HG03575 (cell line): ENCODE measurements around the gene UVRAG.
"Not testable (repeated sequence)": the region's sequence is repeated elsewhere in the genome, so short reads cannot be mapped to it uniquely, and the experiment has no call there.

ENCODE experiments used
- ATAC-seq: cut with Tn5 transposase; IDR thresholded peaks from one replicate; pipeline ENCODE4 v1.9.1; 2021; ENCODE audit not compliant: unreplicated experiment, insufficient number of reproducible peaks, low FRiP score; ENCODE audit errors: extremely low read depth

Gene UVRAG

DNA sequence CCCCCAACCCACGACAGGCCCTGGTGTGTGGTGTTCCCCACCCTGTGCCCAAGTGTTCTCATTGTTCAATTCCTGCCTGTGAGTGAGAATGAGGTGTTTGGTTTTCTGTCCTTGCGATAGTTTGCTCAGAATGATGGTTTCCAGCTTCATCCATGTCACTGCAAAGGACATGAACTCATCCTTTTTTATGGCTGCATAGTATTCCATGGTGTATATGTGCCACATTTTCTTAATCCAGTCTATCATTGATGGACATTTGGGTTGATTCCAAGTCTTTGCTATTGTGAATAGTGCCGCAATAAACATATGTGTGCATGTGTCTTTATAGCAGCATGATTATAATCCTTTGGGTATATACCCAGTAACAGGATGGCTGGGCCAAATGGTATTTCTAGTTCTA is 158.7 kb downstream of the UVRAG start:
- not testable (repeated sequence) for ATAC-seq

DNA sequence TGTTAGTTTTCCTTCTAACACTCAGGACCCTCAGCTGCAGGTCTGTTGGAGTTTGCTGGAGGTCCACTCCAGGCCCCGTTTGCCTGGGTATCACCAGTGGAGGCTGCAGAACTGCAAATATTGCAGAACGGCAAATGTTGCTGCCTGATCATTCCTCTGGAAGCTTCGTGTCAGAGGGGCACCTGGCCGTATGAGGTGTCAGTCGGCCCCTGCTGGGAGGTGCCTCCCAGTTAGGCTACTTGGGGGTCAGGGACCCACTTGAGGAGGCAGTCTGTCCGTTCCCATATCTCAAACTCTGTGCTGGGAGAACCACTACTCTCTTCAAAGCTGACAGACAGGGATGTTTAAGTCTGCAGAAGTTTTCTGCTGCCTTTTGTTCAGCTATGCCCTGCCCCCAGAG is 164.1 kb downstream of the UVRAG start:
- ATAC-seq: not testable (repeated sequence)

DNA sequence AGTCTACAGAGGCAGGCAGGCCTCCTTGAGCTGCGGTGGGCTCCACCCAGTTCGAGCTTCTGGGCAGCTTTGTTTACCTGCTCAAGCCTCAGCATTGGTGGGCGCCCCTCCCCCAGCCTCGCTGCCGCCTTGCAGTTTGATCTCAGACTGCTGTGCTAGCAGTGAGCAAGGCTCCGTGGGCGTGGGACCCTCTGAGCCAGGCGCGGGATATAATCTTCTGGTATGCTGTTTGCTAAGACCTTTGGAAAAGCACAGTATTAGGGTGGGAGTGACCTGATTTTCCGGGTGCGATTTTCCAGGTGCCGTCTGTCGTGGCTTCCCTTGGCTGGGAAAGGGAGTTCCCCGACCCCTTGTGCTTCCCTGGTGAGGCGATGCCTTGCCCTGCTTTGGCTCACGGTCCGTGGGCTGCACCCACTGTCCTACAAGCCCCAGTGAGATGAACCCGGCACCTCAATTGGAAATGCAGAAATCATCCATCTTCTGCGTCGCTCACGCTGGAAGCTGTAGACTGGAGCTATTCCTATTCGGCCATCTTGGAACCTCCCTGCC is 164.5 kb downstream of the UVRAG start:
- ATAC-seq: not testable (repeated sequence)

DNA sequence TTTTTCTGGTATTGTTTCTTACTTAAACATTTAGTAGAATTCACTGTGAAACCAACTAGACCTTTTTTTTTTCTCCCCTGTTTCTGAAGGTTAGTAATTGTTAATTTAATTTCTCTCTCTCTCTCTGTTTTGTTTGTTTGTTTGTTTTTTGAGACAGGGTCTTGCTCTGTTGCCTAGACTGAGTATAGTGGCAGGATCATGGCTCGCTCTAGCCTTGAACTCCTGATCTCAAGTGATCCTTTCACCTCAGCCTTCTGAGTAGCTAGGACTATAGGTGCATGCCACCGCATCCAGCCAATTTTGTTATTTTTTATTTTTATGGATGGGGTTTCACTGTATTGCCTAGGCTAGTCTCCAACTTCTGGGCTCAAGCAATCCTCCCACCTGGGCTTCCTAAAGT is 165.0 kb downstream of the UVRAG start:
- no peak for ATAC-seq

DNA sequence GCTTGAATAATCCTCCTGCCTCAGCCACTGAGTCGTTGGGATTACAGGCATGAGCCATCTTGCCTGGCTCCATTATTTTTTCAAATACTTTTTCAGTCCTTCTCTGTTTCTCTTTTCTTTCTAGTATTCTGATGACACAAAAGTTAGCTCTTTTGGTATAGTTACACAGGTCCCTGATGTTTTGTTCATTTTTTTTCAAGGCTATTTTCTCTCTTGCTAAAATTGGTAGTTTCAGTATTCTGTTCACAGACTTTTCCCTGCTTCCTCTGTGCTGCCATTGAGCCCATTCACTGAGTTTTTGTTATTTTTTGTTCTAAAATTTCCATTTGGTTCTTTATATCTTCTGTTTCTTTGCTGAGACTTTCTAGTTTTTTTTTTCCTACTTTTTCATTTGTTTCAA is 166.5 kb downstream of the UVRAG start:
- ATAC-seq: no peak

DNA sequence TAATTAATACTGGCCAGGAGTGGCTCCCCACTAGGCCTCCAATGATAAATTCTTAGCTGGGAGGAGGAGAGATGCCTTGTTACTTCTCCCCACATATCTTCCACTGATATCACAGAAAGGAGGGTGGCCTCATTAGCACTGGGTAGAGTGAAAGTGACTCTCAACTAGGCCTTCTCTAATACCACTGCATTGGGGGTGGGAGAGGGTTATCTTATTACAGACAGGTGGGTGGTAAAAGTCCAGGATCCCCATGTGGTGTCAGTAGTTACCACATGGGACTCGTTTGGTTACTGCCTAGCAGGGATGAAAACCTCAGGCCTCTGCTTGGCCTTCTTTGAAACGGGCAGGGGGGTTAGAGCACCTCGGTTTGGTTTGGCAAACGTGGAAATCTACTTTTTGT is 167.3 kb downstream of the UVRAG start:
- no peak for ATAC-seq

DNA sequence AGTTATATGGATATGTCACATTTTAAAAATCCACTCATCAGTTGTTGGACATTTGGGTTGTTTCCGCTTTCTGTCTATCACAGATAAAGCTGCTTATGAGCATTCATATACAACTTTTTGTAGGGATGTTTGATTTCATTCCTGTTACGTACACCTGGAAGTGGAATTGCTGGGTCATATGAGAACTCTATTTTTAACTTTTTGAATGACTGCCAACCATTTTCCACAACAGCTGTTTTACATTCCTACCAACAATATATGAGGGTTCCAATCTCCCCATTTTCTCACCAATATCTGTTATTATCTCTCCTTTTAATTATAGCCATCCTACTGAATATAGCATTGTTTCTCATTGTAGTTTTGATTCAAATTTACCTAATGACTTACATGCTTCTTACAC is 172.0 kb downstream of the UVRAG start:
- no peak for ATAC-seq

DNA sequence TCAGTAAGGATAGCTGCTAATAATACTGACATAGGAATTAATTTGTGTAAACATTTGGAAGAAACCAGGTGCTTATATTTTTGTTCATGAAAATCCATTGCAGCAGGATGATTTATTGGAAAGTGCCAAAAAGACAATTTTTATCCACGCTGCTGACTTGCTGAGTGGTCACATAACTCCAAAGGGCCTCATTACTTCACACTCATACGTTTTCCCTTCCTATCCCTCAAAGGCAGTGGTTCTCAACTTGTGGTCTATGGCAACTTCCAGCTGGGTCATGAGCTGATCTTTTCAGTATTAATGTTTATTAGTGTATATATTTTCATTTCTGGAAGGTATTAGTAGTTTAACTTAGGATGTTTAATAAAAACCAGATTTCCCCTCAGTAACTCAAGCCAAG is 178.1 kb downstream of the UVRAG start:
- ATAC-seq: no peak

DNA sequence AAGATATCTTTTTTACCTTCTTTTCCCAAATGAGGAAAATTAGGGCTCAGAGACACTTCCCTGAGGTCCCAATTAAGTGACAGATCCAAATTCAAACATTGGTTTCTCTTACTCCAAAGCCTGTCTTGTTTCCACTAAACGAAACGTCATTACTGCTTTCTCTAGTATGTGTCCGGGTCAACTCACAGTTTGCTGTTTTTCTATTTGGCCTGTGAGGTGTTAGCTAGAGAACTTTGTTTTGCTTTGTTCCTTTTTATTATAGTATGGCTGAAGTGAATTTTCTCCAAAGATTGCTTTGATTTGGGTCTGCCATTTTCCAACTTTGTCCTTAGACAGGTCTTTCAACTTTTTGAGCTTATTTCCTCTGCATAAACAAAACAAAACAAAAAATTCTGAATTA is 179.6 kb downstream of the UVRAG start:
- no peak for ATAC-seq

DNA sequence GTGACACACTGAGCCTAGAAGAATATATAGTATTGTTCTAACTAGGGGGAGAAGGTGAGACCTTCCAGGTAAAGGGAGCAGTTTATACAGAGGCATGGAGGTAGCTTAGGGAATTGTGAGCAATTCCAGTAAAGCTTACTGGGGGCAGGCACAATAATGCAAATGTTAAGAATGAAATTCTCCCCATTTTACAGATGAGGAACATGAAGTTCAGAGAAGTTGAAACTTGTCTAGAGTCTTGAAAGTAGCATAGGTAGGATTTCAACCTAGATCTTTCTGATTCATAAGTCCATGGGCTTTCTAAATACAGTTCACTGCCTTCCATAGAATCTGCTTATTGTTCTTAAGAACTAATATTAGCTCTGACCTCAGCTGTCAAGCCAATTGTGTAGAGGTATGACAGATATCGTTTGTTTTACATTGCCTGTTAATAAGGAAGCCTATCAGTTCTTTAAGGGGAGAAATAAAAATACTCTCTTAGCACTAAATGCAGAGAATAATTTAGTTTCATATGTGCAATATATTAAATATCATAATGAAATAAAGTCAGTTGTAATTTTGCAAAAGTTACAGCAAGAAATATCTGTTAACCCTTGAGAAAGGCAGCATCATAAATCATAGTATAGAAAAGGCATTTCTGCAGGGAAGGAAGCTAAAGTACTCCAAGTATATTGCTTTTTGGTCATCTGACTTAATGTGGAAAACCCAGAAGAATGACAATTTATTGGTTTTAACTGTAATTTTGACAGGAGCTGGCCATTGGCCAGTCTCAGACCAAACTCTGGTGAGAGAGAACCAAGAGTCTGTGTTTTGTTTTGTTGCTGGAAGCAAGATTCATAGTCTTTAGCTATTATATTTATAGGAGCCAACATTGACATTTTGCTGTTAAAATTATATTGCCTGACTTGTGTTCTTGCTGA is 181.8 kb downstream of the UVRAG start:
- ATAC-seq: no peak

DNA sequence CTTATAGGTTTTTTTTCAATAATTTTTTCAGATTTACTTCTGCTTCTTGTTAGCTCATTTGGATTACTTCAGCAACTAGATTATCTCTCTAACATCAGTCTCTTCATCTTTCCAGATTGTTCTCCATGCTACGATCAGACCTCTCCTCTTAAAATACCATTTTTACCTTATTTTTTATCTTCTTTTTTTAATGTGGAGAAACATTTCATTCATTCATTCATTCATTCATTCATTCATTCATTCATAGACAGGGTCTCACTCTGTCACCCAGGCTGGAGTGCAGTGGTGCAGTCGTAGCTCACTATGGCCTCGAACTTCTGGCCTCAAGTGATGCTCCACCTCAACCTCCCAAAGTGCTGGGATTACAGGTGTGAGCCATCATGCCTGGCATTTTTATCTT is 189.4 kb downstream of the UVRAG start:
- no peak for ATAC-seq

DNA sequence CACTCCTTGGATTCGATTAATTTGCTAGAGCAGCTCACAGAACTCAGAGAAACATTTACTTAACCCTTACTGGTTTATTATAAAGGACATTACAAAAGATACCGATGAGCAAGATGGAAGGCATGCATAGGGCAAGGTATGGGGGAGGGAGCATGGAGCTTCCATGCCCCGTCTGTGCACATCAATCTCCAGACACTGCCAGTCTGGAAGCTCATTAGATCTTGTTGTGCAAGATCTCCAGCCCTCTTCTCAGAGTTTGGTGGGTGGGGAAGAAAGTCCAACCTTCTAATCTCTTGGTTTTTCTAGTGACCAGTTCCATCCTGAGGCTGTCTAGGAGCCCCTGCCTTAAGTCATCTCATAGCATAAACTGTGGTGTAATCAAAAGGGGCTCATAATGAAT is 190.7 kb downstream of the UVRAG start:
- ATAC-seq: no peak

DNA sequence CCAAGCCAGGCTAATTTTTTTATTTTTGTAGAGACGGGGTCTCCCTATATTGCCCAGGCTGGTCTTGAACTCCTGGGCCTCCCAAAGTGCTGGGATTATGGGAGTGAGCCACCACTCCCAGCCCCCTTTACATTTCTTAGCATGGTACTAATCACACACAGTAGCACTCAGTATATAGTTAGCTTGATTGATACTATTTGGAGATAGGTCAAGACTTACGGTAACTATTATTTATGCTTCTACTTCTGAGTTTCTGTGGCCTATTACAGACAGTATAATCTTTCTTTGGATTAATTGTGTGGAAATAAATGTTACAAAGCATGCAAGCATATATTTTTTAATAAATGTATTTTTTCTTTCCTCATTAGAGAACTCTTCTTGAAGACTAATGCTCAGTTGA is 192.2 kb downstream of the UVRAG start:
- ATAC-seq: no peak

DNA sequence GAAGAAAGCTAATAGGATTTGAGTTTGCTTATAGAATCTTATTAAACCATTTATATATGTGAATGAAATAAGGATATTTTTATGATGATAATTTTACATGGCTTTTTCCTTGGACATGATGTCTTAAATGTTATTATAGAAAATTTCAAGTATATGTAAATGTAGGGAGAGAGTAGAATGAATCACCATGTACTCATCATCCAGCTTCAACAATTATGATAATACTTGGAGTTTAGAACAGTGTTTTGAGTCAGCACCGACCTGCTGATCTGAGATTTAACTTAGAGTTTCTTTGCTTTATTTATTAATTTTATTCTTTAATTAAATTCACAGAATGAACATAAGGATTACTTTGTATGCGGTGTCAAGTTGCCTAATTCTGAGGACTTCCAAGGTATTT is 193.5 kb downstream of the UVRAG start:
- ATAC-seq: no peak

DNA sequence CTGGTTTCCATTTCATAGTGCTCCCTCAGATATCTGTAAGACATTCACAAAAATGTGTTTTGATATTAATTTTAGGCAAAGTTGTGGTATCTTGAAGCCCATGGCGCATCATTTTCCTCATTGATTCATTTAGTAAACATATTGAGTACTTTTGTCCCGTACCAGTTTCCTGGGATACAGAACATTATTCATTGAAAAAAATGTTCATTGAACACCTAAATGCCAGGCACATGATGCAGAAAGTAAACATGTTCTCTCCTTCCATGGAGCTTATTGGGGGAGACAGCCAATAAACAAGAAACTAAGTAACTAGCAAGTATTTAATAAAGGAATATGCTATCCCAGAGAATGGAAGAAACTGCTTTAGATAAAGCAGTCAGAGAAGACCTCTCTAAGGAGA is 195.0 kb downstream of the UVRAG start:
- no peak for ATAC-seq

DNA sequence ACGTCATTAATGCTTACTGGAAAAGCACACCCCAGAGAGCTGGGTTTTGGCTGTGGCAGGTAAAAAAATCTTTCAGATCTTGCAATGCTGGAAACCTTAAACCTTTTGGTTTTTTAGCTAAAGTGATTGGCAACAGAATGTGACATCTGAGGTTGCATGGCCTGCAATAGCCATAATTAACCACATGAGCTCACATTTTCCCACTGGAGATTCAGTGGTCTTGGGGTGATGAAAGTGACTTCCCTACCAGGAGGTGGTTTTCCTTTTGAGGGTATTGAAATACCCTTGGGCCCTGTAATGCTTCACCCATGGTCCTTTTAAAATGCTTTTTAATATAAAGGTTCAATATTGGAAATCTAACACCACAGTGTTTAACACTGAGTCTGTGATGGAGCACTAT is 198.5 kb downstream of the UVRAG start:
- ATAC-seq: no peak

DNA sequence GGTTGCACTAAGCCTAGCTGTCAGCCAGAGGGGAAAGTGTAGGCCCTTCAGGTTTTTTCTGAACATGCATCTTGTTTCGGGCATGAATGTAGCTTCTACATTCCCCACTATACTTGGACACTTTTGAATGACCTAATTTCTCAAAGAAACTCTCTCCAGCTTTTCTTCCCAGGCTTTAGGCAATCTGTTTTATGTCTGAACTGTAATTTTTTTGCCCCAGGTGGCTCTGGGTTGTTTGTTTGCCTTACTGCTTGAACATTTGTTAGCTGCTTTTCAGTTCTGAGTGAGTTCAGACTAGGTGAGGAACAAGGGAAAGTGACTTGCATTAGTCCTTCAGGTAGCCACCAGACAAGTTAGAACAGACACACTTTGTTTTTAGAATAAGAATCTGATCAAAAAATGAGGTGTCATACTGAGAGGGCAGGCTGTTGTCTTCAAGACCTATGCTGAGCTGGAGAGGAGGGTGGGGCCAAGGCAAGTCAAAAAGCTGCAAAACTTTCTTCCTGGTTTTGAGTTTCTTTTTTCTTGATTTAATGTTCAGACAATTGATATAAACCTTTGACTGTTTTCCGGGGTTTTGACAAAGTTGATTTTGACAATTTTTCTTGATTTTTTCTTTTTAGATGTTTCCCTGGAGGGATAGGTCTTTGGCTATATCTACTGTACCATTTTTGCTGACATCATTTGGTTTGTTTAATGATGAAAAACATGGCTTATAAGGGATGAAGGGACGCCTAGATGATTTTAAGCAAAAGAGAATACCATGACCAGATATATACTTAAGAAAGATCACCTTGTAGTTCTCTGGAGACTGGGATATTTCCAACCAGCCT is 208.4 kb downstream of the UVRAG start:
- ATAC-seq: no peak

DNA sequence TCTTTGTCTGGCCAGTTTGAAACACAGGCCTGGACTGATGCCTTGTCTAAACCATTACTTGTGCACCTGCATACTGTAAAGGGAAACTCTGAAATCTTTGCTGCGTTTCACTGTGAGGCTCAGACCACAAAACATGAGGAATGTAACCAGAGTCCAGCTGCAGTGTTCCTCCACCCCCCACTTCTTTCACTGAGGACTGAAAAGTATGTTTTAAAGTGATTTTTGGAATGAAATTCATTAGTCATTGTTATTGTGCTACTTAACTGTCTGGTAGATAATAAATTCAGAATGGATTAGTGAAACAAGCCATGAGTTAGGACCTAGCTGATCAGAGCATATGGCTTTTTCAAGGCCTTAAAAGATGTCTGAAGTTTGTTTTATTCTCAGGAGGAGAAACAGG is 210.1 kb downstream of the UVRAG start:
- no peak for ATAC-seq

DNA sequence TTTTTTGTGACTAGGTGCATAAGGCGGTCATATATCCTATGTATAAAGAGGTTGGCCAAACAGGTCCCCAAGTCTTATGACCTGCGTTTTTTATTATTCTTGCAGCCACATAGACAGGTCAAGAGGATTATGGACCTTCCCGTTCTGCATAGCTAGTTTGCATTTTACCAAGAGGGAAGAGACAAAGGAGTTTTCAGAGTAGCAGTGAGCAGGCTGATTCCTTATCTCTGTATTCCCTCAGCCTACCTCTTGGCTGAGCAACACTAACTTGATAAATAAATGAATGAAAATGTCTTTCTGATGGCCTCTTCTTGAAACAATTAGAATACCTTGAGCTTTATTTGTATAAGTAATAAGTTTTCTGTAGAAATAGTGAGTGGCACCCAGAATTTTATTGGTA is 210.8 kb downstream of the UVRAG start:
- ATAC-seq: no peak

DNA sequence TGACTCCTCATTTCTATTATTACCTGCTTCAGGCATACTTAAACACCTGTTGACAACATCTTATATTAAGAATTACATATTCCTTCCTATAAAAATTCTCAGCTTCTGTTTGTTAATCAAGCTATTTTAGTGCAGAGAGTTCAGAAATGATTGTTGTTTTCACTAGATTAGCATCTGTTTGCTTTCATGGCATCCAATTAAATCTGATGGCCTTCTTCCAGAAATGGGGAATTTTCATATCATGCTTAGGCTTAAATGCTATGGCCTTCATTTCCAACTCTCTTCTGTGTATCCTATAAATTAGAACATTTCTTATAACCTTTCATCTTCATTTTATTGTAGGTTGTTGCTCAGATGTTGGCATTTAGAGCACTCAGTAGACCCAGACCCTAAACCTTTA is 211.3 kb downstream of the UVRAG start:
- no peak for ATAC-seq
